GM06990 (cell line): ENCODE measurements around the gene TTBK1.

ENCODE experiments used
- DNase-seq: peaks from one replicate; pipeline ENCODE4 v3.0.0-alpha.2; 2011; ENCODE audit not compliant: insufficient read length; ENCODE audit errors: extremely low read depth
- H3K27me3 ChIP-seq: replicated peaks from 2 replicates; pipeline ENCODE4 v1.6.0; 2011; ENCODE audit warnings: low read length; ENCODE audit not compliant: control insufficient read depth, insufficient read depth
- H3K36me3 ChIP-seq: 2 replicates; pipeline ENCODE4 v1.5.1; 2011; ENCODE audit warnings: low read length; ENCODE audit not compliant: control insufficient read depth, insufficient read depth
- H3K4me3 ChIP-seq: replicated peaks from 2 replicates; pipeline ENCODE4 v1.5.1; 2011; ENCODE audit warnings: low read depth, mild to moderate bottlenecking, control low read depth, low read length
- CTCF ChIP-seq: IDR thresholded peaks from 2 replicates; pipeline ENCODE4 v1.5.1; 2011; ENCODE audit warnings: low read length, control low read depth, mild to moderate bottlenecking, inconsistent platforms; ENCODE audit not compliant: insufficient read depth, poor library complexity, severe bottlenecking

TTBK1 gene

GRCh38 chr6:43308101-43308989 lies 65.1 kb downstream of the TTBK1 start, which contains the start of gene CRIP3:
CRIP3 (minus strand) TSS chr6:43308826; CDS start chr6:43308792, 34 bp downstream.
- Histone ChIP-seq H3K36me3 (no peaks in the 10 kb centered on the region; the same call in none of the 2 replicates), H3K4me3 (peak within 1 kb of the TSS; percentile 50), H3K27me3 (no peaks in the 10 kb centered on the region)
- DNase-seq = peak; percentile 43
- TF ChIP-seq CTCF = peak; percentile 58

- DNase-seq = no peak
- no peak for TF ChIP-seq CTCF
- peak overlapping the region; percentile 50 for H3K4me3 ChIP-seq
- no peaks in the 10 kb centered on the region; the same call in none of the 2 replicates for H3K36me3 ChIP-seq
- H3K27me3 ChIP-seq = no peaks in the 10 kb centered on the region
Measured at GRCh38 chr6:43308990-43309477, 65.8 kb downstream of the TTBK1 start.

- Histone ChIP-seq H3K4me3 (no peak overlapping the region), H3K27me3 (no peaks in the 10 kb centered on the region), H3K36me3 (no peaks in the 10 kb centered on the region; the same call in none of the 2 replicates)
- DNase-seq = no peak
- no peak for TF ChIP-seq CTCF
Measured at GRCh38 chr6:43310134-43310533, 66.9 kb downstream of the TTBK1 start.

- Histone ChIP-seq H3K36me3 (no peaks in the 10 kb centered on the region; the same call in none of the 2 replicates), H3K4me3 (no peak overlapping the region), H3K27me3 (no peaks in the 10 kb centered on the region)
- TF ChIP-seq CTCF = no peak
- DNase-seq = no peak
Measured at GRCh38 chr6:43310624-43311023, 67.3 kb downstream of the TTBK1 start.

- no peaks in the 10 kb centered on the region for H3K27me3 ChIP-seq
- no peaks in the 10 kb centered on the region; the same call in 1 of the 2 replicates for H3K36me3 ChIP-seq
- no peak for TF ChIP-seq CTCF
- no peak for DNase-seq
- no peak overlapping the region for H3K4me3 ChIP-seq
Measured at GRCh38 chr6:43311666-43312065, 68.4 kb downstream of the TTBK1 start.
